ENCODE data around the gene BMP2. TPM values are rescaled to one million over a fixed set of nuclear protein-coding genes. Genes with fewer than 3 reads are reported as not detected.

BMP2 gene
- total RNA-seq, 1 experiment from 2014 or later, result not detected

DNA sequence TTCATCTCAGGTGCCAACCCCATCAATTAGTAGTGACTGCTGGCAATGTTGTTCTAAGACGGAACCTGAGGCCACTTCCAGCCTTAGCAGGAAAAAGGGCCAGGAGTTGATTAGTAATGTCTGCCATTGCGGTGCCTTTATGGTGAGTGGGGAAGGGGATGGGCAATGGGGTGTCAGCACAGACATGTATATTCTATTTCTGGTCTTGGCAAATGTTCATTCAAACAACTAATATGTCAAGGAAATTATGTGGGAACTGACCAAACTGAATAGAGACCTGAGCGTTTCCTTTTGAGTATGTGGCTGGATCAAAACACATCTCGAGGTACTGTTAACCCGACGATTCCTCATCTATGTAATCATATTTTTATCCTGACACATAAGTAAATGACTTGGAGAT is 34.6 kb upstream of the BMP2 start:
- no peaks in the 10 kb centered on the region for H3K4me1 ChIP-seq (ENCODE audit: insufficient read depth, low read length, poor library complexity, severe bottlenecking)
- CTCF ChIA-PET, result no interaction called here
- no peak overlapping the region for H3K27ac ChIP-seq (ENCODE audit: low read depth, low read length, poor library complexity, severe bottlenecking)
- BruUV-seq (replicated peaks), result no TSS peak
- H3K27me3 ChIP-seq (replicated peaks; ENCODE audit: insufficient read depth, low read depth, low read length, poor library complexity), result peaks cover 8% of the 10 kb centered on the region
- intact Hi-C loops (cut with micrococcal nuclease; ENCODE audit: unreplicated experiment), result no loop called here
- DNase-seq (ENCODE audit: low spot score), result no peak
- H3K9me3 ChIP-seq (ENCODE audit: low read depth, low read length, poor library complexity, severe bottlenecking), result no peaks in the 10 kb centered on the region
- POLR2A ChIA-PET (ENCODE audit: low non-redundant PET), result no interaction called here
- H3K4me3 ChIP-seq (ENCODE audit: low read depth, low read length, poor library complexity, severe bottlenecking), result no peak overlapping the region
- TF ChIP-seq EZH2 (IDR thresholded peaks at IDR 0.05; ENCODE audit: borderline replicate concordance, low read depth, low read length, poor library complexity, severe bottlenecking), result no peak
- TF ChIP-seq, protein P1, sequence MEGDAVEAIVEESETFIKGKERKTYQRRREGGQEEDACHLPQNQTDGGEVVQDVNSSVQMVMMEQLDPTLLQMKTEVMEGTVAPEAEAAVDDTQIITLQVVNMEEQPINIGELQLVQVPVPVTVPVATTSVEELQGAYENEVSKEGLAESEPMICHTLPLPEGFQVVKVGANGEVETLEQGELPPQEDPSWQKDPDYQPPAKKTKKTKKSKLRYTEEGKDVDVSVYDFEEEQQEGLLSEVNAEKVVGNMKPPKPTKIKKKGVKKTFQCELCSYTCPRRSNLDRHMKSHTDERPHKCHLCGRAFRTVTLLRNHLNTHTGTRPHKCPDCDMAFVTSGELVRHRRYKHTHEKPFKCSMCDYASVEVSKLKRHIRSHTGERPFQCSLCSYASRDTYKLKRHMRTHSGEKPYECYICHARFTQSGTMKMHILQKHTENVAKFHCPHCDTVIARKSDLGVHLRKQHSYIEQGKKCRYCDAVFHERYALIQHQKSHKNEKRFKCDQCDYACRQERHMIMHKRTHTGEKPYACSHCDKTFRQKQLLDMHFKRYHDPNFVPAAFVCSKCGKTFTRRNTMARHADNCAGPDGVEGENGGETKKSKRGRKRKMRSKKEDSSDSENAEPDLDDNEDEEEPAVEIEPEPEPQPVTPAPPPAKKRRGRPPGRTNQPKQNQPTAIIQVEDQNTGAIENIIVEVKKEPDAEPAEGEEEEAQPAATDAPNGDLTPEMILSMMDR (conservative IDR thresholded peaks at IDR 0.05; ENCODE audit: low read depth, low read length), result no peak
- H3K36me3 ChIP-seq (ENCODE audit: insufficient read depth, low read length, poor library complexity, severe bottlenecking), result no peaks in the 10 kb centered on the region

DNA sequence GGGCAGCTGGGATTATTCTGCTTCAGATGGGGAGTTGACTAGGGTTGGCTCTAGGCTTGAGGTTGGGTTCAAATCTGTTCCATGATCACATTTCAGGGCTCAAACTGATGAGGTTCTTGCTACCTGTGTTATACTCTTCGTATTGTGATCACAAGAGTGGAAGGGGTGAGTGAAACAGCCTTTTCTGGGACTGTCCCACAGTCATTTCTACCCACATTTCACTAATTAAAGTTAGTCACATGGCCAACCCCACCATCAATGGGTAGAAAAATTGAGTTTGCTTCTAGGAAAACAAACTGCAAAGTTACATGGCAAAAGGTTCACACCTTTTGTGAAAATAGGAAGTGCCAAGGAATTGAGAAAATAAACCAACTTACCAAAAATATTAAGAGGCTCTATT is 33.5 kb upstream of the BMP2 start:
- DNase-seq (ENCODE audit: low spot score), result no peak
- no peaks in the 10 kb centered on the region for H3K4me1 ChIP-seq (ENCODE audit: insufficient read depth, low read length, poor library complexity, severe bottlenecking)
- POLR2A ChIA-PET (ENCODE audit: low non-redundant PET), result no interaction called here
- CTCF ChIA-PET, result no interaction called here
- no peaks in the 10 kb centered on the region for H3K9me3 ChIP-seq (ENCODE audit: low read depth, low read length, poor library complexity, severe bottlenecking)
- no peak for TF ChIP-seq EZH2 (IDR thresholded peaks at IDR 0.05; ENCODE audit: borderline replicate concordance, low read depth, low read length, poor library complexity, severe bottlenecking)
- TF ChIP-seq, protein P1 (conservative IDR thresholded peaks at IDR 0.05; ENCODE audit: low read depth, low read length), result no peak
- intact Hi-C loops (cut with micrococcal nuclease; ENCODE audit: unreplicated experiment), result no loop called here
- H3K4me3 ChIP-seq (ENCODE audit: low read depth, low read length, poor library complexity, severe bottlenecking), result no peak overlapping the region
- BruUV-seq (replicated peaks), result no TSS peak
- H3K36me3 ChIP-seq (ENCODE audit: insufficient read depth, low read length, poor library complexity, severe bottlenecking), result no peaks in the 10 kb centered on the region
- peaks cover 8% of the 10 kb centered on the region for H3K27me3 ChIP-seq (replicated peaks; ENCODE audit: insufficient read depth, low read depth, low read length, poor library complexity)
- no peak overlapping the region for H3K27ac ChIP-seq (ENCODE audit: low read depth, low read length, poor library complexity, severe bottlenecking)

DNA sequence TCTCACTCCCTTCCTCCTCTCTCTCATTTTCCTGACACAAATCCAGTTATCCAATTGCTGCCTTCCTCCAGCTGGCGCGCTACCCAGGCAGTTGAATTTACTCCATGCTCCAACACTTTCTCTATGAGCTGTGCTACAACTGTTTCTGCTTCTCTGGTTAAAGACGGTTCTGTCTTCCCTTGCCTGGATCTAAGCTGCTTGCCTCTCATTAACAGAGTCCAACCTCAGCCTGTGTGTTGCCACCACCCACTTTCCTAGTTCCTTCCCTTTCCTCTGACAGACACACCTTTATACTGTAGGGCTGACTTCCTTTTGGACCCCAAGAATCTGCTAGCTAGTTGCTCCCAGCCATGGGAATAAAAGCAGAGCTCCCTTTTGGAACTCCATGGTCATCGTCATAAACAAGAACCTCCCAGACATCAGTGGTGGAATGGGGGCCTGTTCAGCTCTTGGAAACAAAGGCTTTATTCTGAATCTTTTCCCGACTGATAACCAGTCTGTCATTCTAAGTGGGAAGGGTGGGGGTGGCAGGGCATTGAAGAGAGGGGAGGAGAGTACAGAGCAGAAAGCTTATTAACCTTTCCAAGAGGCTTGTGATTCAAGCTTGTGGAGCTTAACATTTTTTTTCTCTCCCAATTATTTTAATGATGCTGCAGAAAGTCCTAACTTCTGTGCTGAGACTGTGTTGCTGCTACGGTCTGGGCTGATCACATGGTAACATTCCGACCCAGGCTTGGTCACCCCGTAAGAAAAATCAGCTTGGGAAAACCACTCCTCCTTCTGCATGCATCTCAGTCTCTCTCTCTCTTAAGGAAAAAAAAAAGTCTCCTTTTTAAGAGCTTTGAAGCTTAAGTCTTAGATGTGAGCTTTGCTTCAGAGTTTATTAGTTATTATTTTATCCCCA is 31.3 kb upstream of the BMP2 start:
- H3K4me1 ChIP-seq (ENCODE audit: insufficient read depth, low read length, poor library complexity, severe bottlenecking), result no peaks in the 10 kb centered on the region
- POLR2A ChIA-PET (ENCODE audit: low non-redundant PET), result no interaction called here
- H3K9me3 ChIP-seq (ENCODE audit: low read depth, low read length, poor library complexity, severe bottlenecking), result no peaks in the 10 kb centered on the region
- intact Hi-C loops (cut with micrococcal nuclease; ENCODE audit: unreplicated experiment), result no loop called here
- DNase-seq (ENCODE audit: low spot score), result no peak
- H3K36me3 ChIP-seq (ENCODE audit: insufficient read depth, low read length, poor library complexity, severe bottlenecking), result no peaks in the 10 kb centered on the region
- H3K4me3 ChIP-seq (ENCODE audit: low read depth, low read length, poor library complexity, severe bottlenecking), result no peak overlapping the region
- CTCF ChIA-PET, result no interaction called here
- BruUV-seq (replicated peaks), result no TSS peak
- H3K27me3 ChIP-seq (replicated peaks; ENCODE audit: insufficient read depth, low read depth, low read length, poor library complexity), result peaks cover under 1% of the 10 kb centered on the region
- no peak for TF ChIP-seq EZH2 (IDR thresholded peaks at IDR 0.05; ENCODE audit: borderline replicate concordance, low read depth, low read length, poor library complexity, severe bottlenecking)
- TF ChIP-seq, protein P1 (conservative IDR thresholded peaks at IDR 0.05; ENCODE audit: low read depth, low read length), result no peak
- no peak overlapping the region for H3K27ac ChIP-seq (ENCODE audit: low read depth, low read length, poor library complexity, severe bottlenecking)
